K562 (cell line): Measurements from ENCODE around the gene TGM1. TPM values are rescaled to one million over a fixed set of nuclear protein-coding genes. Genes with fewer than 3 reads are reported as not detected.
A peak's percentile ranks its signal among the peaks of the same experiment; 100 is the strongest.

Experiments used
- ATF1 ChIP-seq, 2 experiments: fragments of 450-650 bp in 1 of 2; IDR thresholded peaks; 2 replicates each; pipeline ENCODE4 v1.6.1; 2016; ENCODE audit warnings: missing compliant biosample characterization in 1 of 2, missing genetic modification characterization in 1 of 2
- C11orf30 ChIP-seq: fragments of 450-650 bp; IDR thresholded peaks from 2 replicates; pipeline ENCODE4 v1.6.1; 2016; ENCODE audit warnings: low read depth, mild to moderate bottlenecking
- CREB1 ChIP-seq, 2 experiments: sonication (generic) in 1 of 2; formaldehyde crosslinking in 1 of 2; IDR thresholded peaks; 2 replicates each; pipeline versions ENCODE4 v1.6.1 to v1.8.0; 2012 to 2022; ENCODE audit warnings: inconsistent platforms in 1 of 2, mild to moderate bottlenecking in 1 of 2, missing genetic modification reagents in 1 of 2, moderate library complexity in 1 of 2
- CTCF ChIP-seq, 3 experiments: IDR thresholded peaks in 2 of 3; conservative IDR thresholded peaks in 1 of 3; 2 replicates each; pipeline ENCODE4 v1.5.1; 2011 to 2012; ENCODE audit warnings: low read length in 3 of 3, mild to moderate bottlenecking in 3 of 3, control low read depth in 2 of 3, improper control_type of control experiment in 1 of 3, inconsistent platforms in 1 of 3, low read depth in 1 of 3, mixed read lengths in 1 of 3, moderate library complexity in 1 of 3; ENCODE audit not compliant: insufficient read depth in 2 of 3
- GABPB1 ChIP-seq: sonication (generic); formaldehyde crosslinking; IDR thresholded peaks from 2 replicates; pipeline ENCODE4 v1.8.0; 2022; ENCODE audit warnings: mild to moderate bottlenecking, missing genetic modification reagents
- HMGN3 ChIP-seq: IDR thresholded peaks from 2 replicates; pipeline ENCODE4 v1.6.1; 2011; ENCODE audit warnings: borderline replicate concordance, low read depth, mild to moderate bottlenecking, mixed read lengths, low read length; ENCODE audit not compliant: insufficient read length; ENCODE audit errors: extremely low read depth
- MIER1 ChIP-seq: fragments of 450-650 bp; IDR thresholded peaks from 2 replicates; pipeline ENCODE4 v1.6.1; 2016; ENCODE audit warnings: antibody characterized with exemption, mild to moderate bottlenecking, low read depth
- NFE2 ChIP-seq: IDR thresholded peaks from 2 replicates; pipeline ENCODE4 v1.6.1; 2014; ENCODE audit warnings: antibody characterized with exemption, low read depth
- PHB ChIP-seq: fragments of 250-450 bp; sonication (Bioruptor Pico); IDR thresholded peaks from 2 replicates; pipeline ENCODE4 v1.5.0; 2021
- POLR2AphosphoS5 ChIP-seq: IDR thresholded peaks from 2 replicates; pipeline ENCODE4 v1.6.1; 2011; ENCODE audit warnings: mild to moderate bottlenecking, low read depth, low read length, moderate library complexity; ENCODE audit not compliant: control insufficient read depth, insufficient read depth
- POLR2H ChIP-seq: IDR thresholded peaks from 2 replicates; pipeline ENCODE4 v1.6.1; 2016; ENCODE audit warnings: missing genetic modification characterization, low read depth, mild to moderate bottlenecking, control low read depth, missing compliant biosample characterization, moderate library complexity
- RAD21 ChIP-seq, 2 experiments: fragments of 250-450 bp in 1 of 2; fragments of 450-650 bp in 1 of 2; sonication (Bioruptor Pico) in 1 of 2; formaldehyde crosslinking in 1 of 2; IDR thresholded peaks in 1 of 2; conservative IDR thresholded peaks in 1 of 2; 2 replicates each; pipeline versions ENCODE4 v1.4.0 to v1.8.0; 2020 to 2022; ENCODE audit warnings: mild to moderate bottlenecking in 2 of 2, moderate library complexity in 1 of 2
- RBM14 ChIP-seq: fragments of 200-400 bp; formaldehyde crosslinking; IDR thresholded peaks from 2 replicates; pipeline ENCODE4 v1.6.1; 2018; ENCODE audit warnings: low read depth, mild to moderate bottlenecking, low read length, moderate library complexity, borderline replicate concordance; ENCODE audit not compliant: insufficient read depth
- RBM22 ChIP-seq: fragments of 200-400 bp; formaldehyde crosslinking; IDR thresholded peaks from 2 replicates; pipeline ENCODE4 v1.6.1; 2018; ENCODE audit warnings: low read length, low read depth; ENCODE audit not compliant: poor library complexity, severe bottlenecking
- SIN3A ChIP-seq, 2 experiments: fragments of 150-350 bp in 1 of 2; IDR thresholded peaks; 2 replicates each; pipeline ENCODE4 v1.6.1; 2011 to 2016; ENCODE audit warnings: borderline replicate concordance in 2 of 2, low read depth in 2 of 2, low read length in 2 of 2, mild to moderate bottlenecking in 2 of 2, moderate library complexity in 2 of 2; ENCODE audit not compliant: control insufficient read depth in 1 of 2
- ZNF134 ChIP-seq: fragments of 250-450 bp; sonication (Bioruptor Pico); conservative IDR thresholded peaks from 2 replicates; pipeline ENCODE4 v1.4.0; 2020
- ZNF224 ChIP-seq: sonication (generic); formaldehyde crosslinking; IDR thresholded peaks from 2 replicates; pipeline ENCODE4 v1.8.0; 2022; ENCODE audit warnings: mild to moderate bottlenecking, missing genetic modification reagents
- ZNF75A ChIP-seq: fragments of 450-650 bp; formaldehyde crosslinking; IDR thresholded peaks from 2 replicates; pipeline ENCODE4 v1.4.0; 2020; ENCODE audit warnings: mild to moderate bottlenecking
- ZNF778 ChIP-seq: fragments of 450-650 bp; formaldehyde crosslinking; IDR thresholded peaks from 2 replicates; pipeline ENCODE4 v1.4.0; 2020; ENCODE audit warnings: mild to moderate bottlenecking, moderate library complexity
- polyA plus RNA-seq, 8 experiments: library from polyadenylated mRNA; depleted of rRNA in 4 of 8; stranded (reverse) in 5 of 8; unstranded in 3 of 8; fragments of >200 nt; fragmentation: Nextera tagmentation in 2 of 8; fragmentation: Illumina TruSeq in 1 of 8; extraction: Ambion mirVana in 2 of 8; extraction: Trizol in 1 of 8; gene quantifications; 2 replicates each; pipeline versions ENCODE4 v1.2.1 to v1.2.3, GENCODE V29; 2011 to 2014; ENCODE audit warnings: inconsistent platforms in 1 of 8, missing spikeins in 1 of 8
- total RNA-seq, 7 experiments: library from RNA; depleted of rRNA in 6 of 7; stranded (reverse); fragments of >200 nt in 6 of 7; fragmentation: Illumina TruSeq in 2 of 7; extraction: Trizol in 2 of 7; gene quantifications; 2 replicates each; pipeline versions ENCODE4 v1.2.1 to v1.2.3, GENCODE V29; 2011 to 2021; ENCODE audit warnings: low replicate concordance in 1 of 7
- TF ChIP-seq, protein P1 (sequence below): sonication (generic); formaldehyde crosslinking; IDR thresholded peaks from 2 replicates; pipeline ENCODE4 v1.8.1; 2023; ENCODE audit warnings: mild to moderate bottlenecking, missing genetic modification reagents
- TF ChIP-seq, protein P2 (sequence below): fragments of 450-650 bp; formaldehyde crosslinking; IDR thresholded peaks from 2 replicates; pipeline ENCODE4 v1.4.0; 2020; ENCODE audit warnings: mild to moderate bottlenecking, moderate library complexity

TGM1 gene
- total and polyA plus RNA-seq, 9 of the 15 experiments (the other 6 are each of a cell fraction or from before 2014, with no cell fraction given) = 0.13 to 4.4 (median 0.88) TPM

DNA sequence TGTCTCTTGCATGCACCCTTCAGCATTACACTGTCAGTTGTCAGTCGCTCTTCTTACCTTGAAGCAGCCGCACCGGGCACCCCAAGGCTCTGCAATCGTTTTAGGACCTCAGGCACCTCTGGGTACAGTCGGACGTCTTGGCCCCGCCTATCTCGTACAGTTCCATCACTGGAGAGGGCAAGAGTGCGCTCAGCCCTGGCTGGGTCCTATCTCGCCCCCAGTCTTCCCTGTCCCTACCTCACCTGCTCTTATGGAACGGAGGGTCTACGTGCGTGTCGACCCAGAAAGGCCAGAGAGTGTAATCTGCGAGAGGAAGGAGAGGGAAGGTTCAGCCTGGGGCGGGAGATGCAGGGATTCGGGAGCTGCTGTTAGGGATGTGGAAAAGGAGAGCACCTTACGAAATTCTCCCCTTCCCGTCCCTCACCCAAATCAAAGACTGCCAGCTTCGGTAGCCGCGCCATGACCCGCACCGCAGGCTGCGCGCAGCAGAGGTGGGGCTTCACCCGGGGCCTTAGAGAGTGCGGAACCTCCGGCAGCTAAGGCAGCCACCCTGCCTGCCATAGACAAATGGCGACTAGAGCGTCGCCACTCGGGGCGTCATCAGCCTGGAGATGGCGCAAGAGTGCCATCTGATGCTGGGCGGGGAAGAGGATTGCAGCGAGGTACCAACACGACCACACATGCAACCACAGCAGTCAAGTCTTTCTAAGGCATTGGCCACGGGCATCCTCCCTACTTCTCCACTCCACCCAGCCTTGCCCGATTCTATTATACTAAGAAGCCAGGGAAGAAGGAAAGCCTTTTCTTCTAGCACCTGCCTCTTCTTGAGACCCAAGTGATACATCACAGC lies 47.3 kb downstream of the TGM1 start, which contains the start of gene MDP1 (continued):
- TF ChIP-seq CTCF (IDR thresholded peaks at IDR 0.05 in 2 of 3, conservative IDR thresholded peaks at IDR 0.05 in 1 of 3; ENCODE audit: insufficient read depth in 2 of 3, low read depth in 1 of 3, low read length in 3 of 3) (peak; percentile 77 to 82 (median 79)), ZNF75A (CRISPR knock-in tag) (no peak), ZNF134 (no peak), POLR2AphosphoS5 (peak; percentile 67; the same call in 1 of the 2 replicates), NFE2 (no peak), GABPB1 (peak; percentile 60; the same call in 1 of the 2 replicates), HMGN3 (peak; percentile 74), PHB (CRISPR knock-in tag) (no peak), CREB1 (IDR thresholded peaks at IDR 0.05) (peak; percentile 88), CREB1 (CRISPR knock-in tag; IDR thresholded peaks at IDR 0.05) (peak; percentile 93), MIER1 (no peak), RBM14 (no peak), ZNF224 (CRISPR knock-in tag) (no peak), RAD21 (CRISPR knock-in tag; conservative IDR thresholded peaks at IDR 0.05 in 1 of 2, IDR thresholded peaks at IDR 0.05 in 1 of 2) (peak; percentile 50 to 61), ZNF778 (no peak), ATF1 (CRISPR knock-in tag; IDR thresholded peaks at IDR 0.05) (peak; percentile 60), ATF1 (tag; IDR thresholded peaks at IDR 0.05) (peak; percentile 95), RBM22 (peak; percentile 58), SIN3A (IDR thresholded peaks at IDR 0.05; ENCODE audit: borderline replicate concordance in 2 of 2, control insufficient read depth in 1 of 2, low read depth in 2 of 2, low read length in 2 of 2) (peak in 1 of 2 experiments; percentile 69; a peak in 1 of 4 replicates), POLR2H (no peak), C11orf30 (peak; percentile 51)
- TF ChIP-seq, protein P1, sequence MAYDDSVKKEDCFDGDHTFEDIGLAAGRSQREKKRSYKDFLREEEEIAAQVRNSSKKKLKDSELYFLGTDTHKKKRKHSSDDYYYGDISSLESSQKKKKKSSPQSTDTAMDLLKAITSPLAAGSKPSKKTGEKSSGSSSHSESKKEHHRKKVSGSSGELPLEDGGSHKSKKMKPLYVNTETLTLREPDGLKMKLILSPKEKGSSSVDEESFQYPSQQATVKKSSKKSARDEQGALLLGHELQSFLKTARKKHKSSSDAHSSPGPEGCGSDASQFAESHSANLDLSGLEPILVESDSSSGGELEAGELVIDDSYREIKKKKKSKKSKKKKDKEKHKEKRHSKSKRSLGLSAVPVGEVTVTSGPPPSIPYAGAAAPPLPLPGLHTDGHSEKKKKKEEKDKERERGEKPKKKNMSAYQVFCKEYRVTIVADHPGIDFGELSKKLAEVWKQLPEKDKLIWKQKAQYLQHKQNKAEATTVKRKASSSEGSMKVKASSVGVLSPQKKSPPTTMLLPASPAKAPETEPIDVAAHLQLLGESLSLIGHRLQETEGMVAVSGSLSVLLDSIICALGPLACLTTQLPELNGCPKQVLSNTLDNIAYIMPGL = no peak
- TF ChIP-seq, protein P2, sequence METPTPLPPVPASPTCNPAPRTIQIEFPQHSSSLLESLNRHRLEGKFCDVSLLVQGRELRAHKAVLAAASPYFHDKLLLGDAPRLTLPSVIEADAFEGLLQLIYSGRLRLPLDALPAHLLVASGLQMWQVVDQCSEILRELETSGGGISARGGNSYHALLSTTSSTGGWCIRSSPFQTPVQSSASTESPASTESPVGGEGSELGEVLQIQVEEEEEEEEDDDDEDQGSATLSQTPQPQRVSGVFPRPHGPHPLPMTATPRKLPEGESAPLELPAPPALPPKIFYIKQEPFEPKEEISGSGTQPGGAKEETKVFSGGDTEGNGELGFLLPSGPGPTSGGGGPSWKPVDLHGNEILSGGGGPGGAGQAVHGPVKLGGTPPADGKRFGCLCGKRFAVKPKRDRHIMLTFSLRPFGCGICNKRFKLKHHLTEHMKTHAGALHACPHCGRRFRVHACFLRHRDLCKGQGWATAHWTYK = no peak
